HepG2 (cell line): Measurements from ENCODE around the gene TMED5. TPM values are rescaled to one million over a fixed set of nuclear protein-coding genes. Genes with fewer than 3 reads are reported as not detected.

Source experiments
- ATF7-NPFF ChIP-seq: sonication (generic); formaldehyde crosslinking; IDR thresholded peaks from 2 replicates; pipeline ENCODE4 v1.8.1; 2023; ENCODE audit warnings: mild to moderate bottlenecking, low read depth, missing genetic modification reagents, moderate library complexity
- FLYWCH1 ChIP-seq: sonication (generic); formaldehyde crosslinking; IDR thresholded peaks from 2 replicates; pipeline ENCODE4 v1.8.1; 2023; ENCODE audit warnings: mild to moderate bottlenecking, missing genetic modification reagents
- HOXA5 ChIP-seq: sonication (generic); formaldehyde crosslinking; IDR thresholded peaks from 2 replicates; pipeline ENCODE4 v1.4.0; 2020; ENCODE audit warnings: missing genetic modification reagents
- NBN ChIP-seq: fragments of 450-650 bp; conservative IDR thresholded peaks from 2 replicates; pipeline ENCODE4 v1.6.1; 2017
- REL ChIP-seq: sonication (generic); formaldehyde crosslinking; conservative IDR thresholded peaks from 2 replicates; pipeline ENCODE4 v1.8.0; 2022; ENCODE audit warnings: mild to moderate bottlenecking, missing genetic modification reagents, moderate library complexity
- RXRB ChIP-seq: IDR thresholded peaks from 2 replicates; pipeline ENCODE4 v1.6.1; 2016; ENCODE audit warnings: borderline replicate concordance, missing genetic modification reagents, missing compliant biosample characterization
- TFAP4 ChIP-seq: sonication (generic); IDR thresholded peaks from 2 replicates; pipeline ENCODE4 v1.6.1; 2016; ENCODE audit warnings: low read depth, borderline replicate concordance
- ZBTB26 ChIP-seq: IDR thresholded peaks from 2 replicates; pipeline ENCODE4 v1.6.1; 2016; ENCODE audit warnings: missing compliant biosample characterization, missing genetic modification reagents, borderline replicate concordance
- ZBTB42 ChIP-seq: sonication (generic); formaldehyde crosslinking; IDR thresholded peaks from 2 replicates; pipeline ENCODE4 v1.5.0; 2020; ENCODE audit warnings: mild to moderate bottlenecking, missing genetic modification reagents
- ZFP82 ChIP-seq: sonication (generic); formaldehyde crosslinking; IDR thresholded peaks from 2 replicates; pipeline ENCODE4 v1.5.1; 2020; ENCODE audit warnings: mild to moderate bottlenecking, missing genetic modification reagents, borderline replicate concordance
- ZNF577 ChIP-seq: sonication (generic); formaldehyde crosslinking; IDR thresholded peaks from 2 replicates; pipeline ENCODE4 v1.4.0; 2020; ENCODE audit warnings: mild to moderate bottlenecking, low read depth, missing genetic modification reagents, borderline replicate concordance
- ZNF615 ChIP-seq: sonication (generic); formaldehyde crosslinking; IDR thresholded peaks from 2 replicates; pipeline ENCODE4 v1.5.0; 2020; ENCODE audit warnings: mild to moderate bottlenecking, missing genetic modification reagents, borderline replicate concordance
- ZNF652 ChIP-seq: IDR thresholded peaks from 2 replicates; pipeline ENCODE4 v1.6.1; 2016; ENCODE audit warnings: low read depth, borderline replicate concordance
- ZNF75D ChIP-seq: sonication (generic); formaldehyde crosslinking; IDR thresholded peaks from 2 replicates; pipeline ENCODE4 v1.8.1; 2023; ENCODE audit warnings: missing genetic modification reagents, mild to moderate bottlenecking, borderline replicate concordance
- ZNF775 ChIP-seq: sonication (generic); formaldehyde crosslinking; IDR thresholded peaks from 2 replicates; pipeline ENCODE4 v1.4.0; 2020; ENCODE audit warnings: missing genetic modification reagents, mild to moderate bottlenecking, moderate library complexity, borderline replicate concordance
- polyA plus RNA-seq, 8 experiments: library from polyadenylated mRNA; depleted of rRNA in 3 of 8; stranded (reverse) in 7 of 8; unstranded in 1 of 8; fragments of >200 nt; fragmentation: Illumina TruSeq in 4 of 8; extraction: Trizol in 4 of 8; gene quantifications; 2 replicates each; pipeline versions ENCODE4 v1.2.1 to v1.2.3, GENCODE V29; 2011 to 2016; ENCODE audit warnings: low read depth in 4 of 8, missing spikeins in 1 of 8, mixed read lengths in 1 of 8; ENCODE audit not compliant: insufficient read depth in 1 of 8
- total RNA-seq, 5 experiments: library from RNA; depleted of rRNA; stranded (reverse); fragments of >200 nt; fragmentation: Illumina TruSeq; extraction: Trizol; gene quantifications; 2 replicates each; pipeline ENCODE4 v1.2.3, GENCODE V29; 2016; ENCODE audit warnings: low read depth in 1 of 5
- TF ChIP-seq, protein P1 (sequence below): sonication (generic); formaldehyde crosslinking; IDR thresholded peaks from 2 replicates; pipeline ENCODE4 v1.8.1; 2022; ENCODE audit warnings: mild to moderate bottlenecking, missing genetic modification reagents
- TF ChIP-seq, protein P2 (sequence below): sonication (generic); formaldehyde crosslinking; IDR thresholded peaks from 2 replicates; pipeline ENCODE4 v1.5.0; 2020; ENCODE audit warnings: mild to moderate bottlenecking, low read depth, missing genetic modification reagents, borderline replicate concordance
- TF ChIP-seq, protein P3 (sequence below): IDR thresholded peaks from 2 replicates; pipeline ENCODE4 v1.6.1; 2016; ENCODE audit warnings: mild to moderate bottlenecking
- TF ChIP-seq, protein P4 (sequence below): sonication (generic); formaldehyde crosslinking; conservative IDR thresholded peaks from 2 replicates; pipeline ENCODE4 v1.4.0; 2020; ENCODE audit warnings: missing genetic modification reagents
- TF ChIP-seq, protein P5 (sequence below): IDR thresholded peaks from 2 replicates; pipeline ENCODE4 v1.6.1; 2016; ENCODE audit warnings: low read depth, control low read depth

TMED5 gene
- total and polyA plus RNA-seq, 2 of the 13 experiments (the other 11 are each of a cell fraction or from before 2014, with no cell fraction given): 58.1 to 99.0 TPM

- TF ChIP-seq RXRB (peak; percentile 62), ATF7-NPFF (CRISPR knock-in tag) (no peak), ZNF652 (CRISPR knock-in tag) (no peak), ZFP82 (CRISPR knock-in tag) (no peak), FLYWCH1 (CRISPR knock-in tag) (no peak), ZBTB26 (CRISPR knock-in tag) (no peak), ZNF577 (no peak), NBN (no peak), ZBTB42 (no peak), REL (CRISPR knock-in tag) (no peak), ZNF615 (CRISPR knock-in tag) (no peak), ZNF775 (CRISPR knock-in tag) (no peak), TFAP4 (no peak), HOXA5 (CRISPR knock-in tag) (0 out of 2 replicates have a peak, but pooled peaks have one; percentile 65), ZNF75D (CRISPR knock-in tag) (no peak)
- TF ChIP-seq, protein P1, sequence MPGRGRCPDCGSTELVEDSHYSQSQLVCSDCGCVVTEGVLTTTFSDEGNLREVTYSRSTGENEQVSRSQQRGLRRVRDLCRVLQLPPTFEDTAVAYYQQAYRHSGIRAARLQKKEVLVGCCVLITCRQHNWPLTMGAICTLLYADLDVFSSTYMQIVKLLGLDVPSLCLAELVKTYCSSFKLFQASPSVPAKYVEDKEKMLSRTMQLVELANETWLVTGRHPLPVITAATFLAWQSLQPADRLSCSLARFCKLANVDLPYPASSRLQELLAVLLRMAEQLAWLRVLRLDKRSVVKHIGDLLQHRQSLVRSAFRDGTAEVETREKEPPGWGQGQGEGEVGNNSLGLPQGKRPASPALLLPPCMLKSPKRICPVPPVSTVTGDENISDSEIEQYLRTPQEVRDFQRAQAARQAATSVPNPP (CRISPR knock-in tag): no peak
- TF ChIP-seq, protein P2, sequence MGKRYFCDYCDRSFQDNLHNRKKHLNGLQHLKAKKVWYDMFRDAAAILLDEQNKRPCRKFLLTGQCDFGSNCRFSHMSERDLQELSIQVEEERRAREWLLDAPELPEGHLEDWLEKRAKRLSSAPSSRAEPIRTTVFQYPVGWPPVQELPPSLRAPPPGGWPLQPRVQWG (CRISPR knock-in tag): no peak
- TF ChIP-seq, protein P3, sequence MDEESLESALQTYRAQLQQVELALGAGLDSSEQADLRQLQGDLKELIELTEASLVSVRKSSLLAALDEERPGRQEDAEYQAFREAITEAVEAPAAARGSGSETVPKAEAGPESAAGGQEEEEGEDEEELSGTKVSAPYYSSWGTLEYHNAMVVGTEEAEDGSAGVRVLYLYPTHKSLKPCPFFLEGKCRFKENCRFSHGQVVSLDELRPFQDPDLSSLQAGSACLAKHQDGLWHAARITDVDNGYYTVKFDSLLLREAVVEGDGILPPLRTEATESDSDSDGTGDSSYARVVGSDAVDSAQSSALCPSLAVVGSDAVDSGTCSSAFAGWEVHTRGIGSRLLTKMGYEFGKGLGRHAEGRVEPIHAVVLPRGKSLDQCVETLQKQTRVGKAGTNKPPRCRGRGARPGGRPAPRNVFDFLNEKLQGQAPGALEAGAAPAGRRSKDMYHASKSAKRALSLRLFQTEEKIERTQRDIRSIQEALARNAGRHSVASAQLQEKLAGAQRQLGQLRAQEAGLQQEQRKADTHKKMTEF (CRISPR knock-in tag): peak; percentile 44; the same call in 1 of the 2 replicates
- TF ChIP-seq, protein P4, sequence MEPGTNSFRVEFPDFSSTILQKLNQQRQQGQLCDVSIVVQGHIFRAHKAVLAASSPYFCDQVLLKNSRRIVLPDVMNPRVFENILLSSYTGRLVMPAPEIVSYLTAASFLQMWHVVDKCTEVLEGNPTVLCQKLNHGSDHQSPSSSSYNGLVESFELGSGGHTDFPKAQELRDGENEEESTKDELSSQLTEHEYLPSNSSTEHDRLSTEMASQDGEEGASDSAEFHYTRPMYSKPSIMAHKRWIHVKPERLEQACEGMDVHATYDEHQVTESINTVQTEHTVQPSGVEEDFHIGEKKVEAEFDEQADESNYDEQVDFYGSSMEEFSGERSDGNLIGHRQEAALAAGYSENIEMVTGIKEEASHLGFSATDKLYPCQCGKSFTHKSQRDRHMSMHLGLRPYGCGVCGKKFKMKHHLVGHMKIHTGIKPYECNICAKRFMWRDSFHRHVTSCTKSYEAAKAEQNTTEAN (CRISPR knock-in tag): no peak
- TF ChIP-seq, protein P5, sequence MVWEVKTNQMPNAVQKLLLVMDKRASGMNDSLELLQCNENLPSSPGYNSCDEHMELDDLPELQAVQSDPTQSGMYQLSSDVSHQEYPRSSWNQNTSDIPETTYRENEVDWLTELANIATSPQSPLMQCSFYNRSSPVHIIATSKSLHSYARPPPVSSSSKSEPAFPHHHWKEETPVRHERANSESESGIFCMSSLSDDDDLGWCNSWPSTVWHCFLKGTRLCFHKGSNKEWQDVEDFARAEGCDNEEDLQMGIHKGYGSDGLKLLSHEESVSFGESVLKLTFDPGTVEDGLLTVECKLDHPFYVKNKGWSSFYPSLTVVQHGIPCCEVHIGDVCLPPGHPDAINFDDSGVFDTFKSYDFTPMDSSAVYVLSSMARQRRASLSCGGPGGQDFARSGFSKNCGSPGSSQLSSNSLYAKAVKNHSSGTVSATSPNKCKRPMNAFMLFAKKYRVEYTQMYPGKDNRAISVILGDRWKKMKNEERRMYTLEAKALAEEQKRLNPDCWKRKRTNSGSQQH (CRISPR knock-in tag): peak; percentile 83; the same call in 1 of the 2 replicates
These were observed 50.6 kb downstream of the TMED5 start (continued) for GRCh38 chr1:93129507-93130099.
